Keratinocyte (primary cell): Measurements from ENCODE around the gene IKZF5.

Experiments used
- EZH2 ChIP-seq: IDR thresholded peaks from one replicate; pipeline ENCODE4 v1.6.1; 2012; ENCODE audit warnings: inconsistent platforms, mild to moderate bottlenecking, low read length, moderate library complexity
- TF ChIP-seq, protein P1 (sequence below), 3 experiments: IDR thresholded peaks in 1 of 3; conservative IDR thresholded peaks in 1 of 3; optimal IDR thresholded peaks in 1 of 3; 2 replicates in 2 of 3; 3 replicates in 1 of 3; pipeline versions ENCODE3 to v1.5.1; 2011; ENCODE audit warnings: low read length in 3 of 3, mild to moderate bottlenecking in 3 of 3, moderate library complexity in 2 of 3, control low read depth in 1 of 3, inconsistent platforms in 1 of 3; ENCODE audit not compliant: insufficient read depth in 2 of 3; ENCODE audit errors: extremely low read depth in 1 of 3

DNA sequence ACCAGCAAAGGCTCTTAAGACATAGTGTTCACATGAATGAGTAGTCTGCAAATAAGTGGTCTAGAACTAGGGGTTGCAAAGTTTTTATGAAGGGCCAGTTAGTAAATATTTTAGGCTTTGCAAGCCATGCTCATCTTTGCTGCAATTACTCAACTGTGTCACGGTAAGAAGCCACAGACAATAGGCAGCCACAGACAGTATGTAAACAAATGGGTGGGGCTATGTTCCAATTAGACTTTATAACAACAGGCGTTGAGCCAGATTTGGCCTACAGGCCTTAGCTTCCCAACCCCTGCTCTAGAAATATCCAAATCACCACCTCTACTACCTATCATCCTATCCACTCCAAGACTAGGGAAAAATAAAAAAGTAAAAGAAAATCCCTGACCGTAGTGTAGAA, 9.2 kb downstream of the IKZF5 start:
- TF ChIP-seq, protein P1, sequence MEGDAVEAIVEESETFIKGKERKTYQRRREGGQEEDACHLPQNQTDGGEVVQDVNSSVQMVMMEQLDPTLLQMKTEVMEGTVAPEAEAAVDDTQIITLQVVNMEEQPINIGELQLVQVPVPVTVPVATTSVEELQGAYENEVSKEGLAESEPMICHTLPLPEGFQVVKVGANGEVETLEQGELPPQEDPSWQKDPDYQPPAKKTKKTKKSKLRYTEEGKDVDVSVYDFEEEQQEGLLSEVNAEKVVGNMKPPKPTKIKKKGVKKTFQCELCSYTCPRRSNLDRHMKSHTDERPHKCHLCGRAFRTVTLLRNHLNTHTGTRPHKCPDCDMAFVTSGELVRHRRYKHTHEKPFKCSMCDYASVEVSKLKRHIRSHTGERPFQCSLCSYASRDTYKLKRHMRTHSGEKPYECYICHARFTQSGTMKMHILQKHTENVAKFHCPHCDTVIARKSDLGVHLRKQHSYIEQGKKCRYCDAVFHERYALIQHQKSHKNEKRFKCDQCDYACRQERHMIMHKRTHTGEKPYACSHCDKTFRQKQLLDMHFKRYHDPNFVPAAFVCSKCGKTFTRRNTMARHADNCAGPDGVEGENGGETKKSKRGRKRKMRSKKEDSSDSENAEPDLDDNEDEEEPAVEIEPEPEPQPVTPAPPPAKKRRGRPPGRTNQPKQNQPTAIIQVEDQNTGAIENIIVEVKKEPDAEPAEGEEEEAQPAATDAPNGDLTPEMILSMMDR (optimal IDR thresholded peaks at IDR 0.05 in 1 of 3, IDR thresholded peaks at IDR 0.05 in 1 of 3, conservative IDR thresholded peaks at IDR 0.05 in 1 of 3; ENCODE audit: extremely low read depth in 1 of 3, insufficient read depth in 2 of 3, low read length in 3 of 3): no peak
- no peak for TF ChIP-seq EZH2
